Measurements from ENCODE around the gene PHLDB3.

DNA sequence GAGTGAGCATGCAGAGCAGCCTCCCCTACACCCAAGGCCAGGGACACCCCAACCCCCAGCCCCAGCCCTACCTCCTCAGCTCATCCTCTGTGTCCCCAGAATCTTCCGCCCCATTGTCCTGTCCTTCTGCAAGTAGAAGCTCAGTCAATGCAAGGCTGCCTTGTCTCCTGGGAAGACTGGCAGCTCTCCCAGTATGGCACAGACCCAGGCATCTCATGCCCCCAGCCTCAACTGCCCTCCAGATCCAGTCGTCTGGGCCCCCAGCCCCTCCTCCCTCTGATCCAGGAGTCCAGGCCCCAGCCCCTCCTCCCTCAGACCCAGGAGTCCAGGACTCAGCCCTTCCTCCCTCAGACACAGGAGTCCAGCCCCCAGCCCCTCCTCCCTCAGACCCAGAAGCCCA is 41.4 kb upstream of the PHLDB3 start:
- TF ChIP-seq EZH2 (IDR thresholded peaks at IDR 0.05; ENCODE audit: low read depth), result no peak
- TF ChIP-seq CTCF (conservative IDR thresholded peaks at IDR 0.05), result no peak
